Right renal pelvis (tissue), 4 donors: Measurements from ENCODE around the gene PPP2R2B. TPM values are rescaled to one million over a fixed set of nuclear protein-coding genes. Genes with fewer than 3 reads are reported as not detected.

Experiments used
- DNase-seq, 4 donors: peaks; one replicate each; pipeline ENCODE4 v3.0.0-alpha.2; 2013; ENCODE audit warnings: low read depth in 4 of 4, low spot score in 3 of 4, missing footprints in 1 of 4
- polyA plus RNA-seq, 4 donors: library from polyadenylated mRNA; unstranded; fragments of 120-200 nt; gene quantifications; one replicate each; pipeline ENCODE4 v1.2.1, GENCODE V29; 2013; ENCODE audit not compliant: insufficient read length in 4 of 4

PPP2R2B gene
- polyA plus RNA-seq = 10 to 100 TPM; 14.4 to 18.2 (median 15.1) TPM

DNA sequence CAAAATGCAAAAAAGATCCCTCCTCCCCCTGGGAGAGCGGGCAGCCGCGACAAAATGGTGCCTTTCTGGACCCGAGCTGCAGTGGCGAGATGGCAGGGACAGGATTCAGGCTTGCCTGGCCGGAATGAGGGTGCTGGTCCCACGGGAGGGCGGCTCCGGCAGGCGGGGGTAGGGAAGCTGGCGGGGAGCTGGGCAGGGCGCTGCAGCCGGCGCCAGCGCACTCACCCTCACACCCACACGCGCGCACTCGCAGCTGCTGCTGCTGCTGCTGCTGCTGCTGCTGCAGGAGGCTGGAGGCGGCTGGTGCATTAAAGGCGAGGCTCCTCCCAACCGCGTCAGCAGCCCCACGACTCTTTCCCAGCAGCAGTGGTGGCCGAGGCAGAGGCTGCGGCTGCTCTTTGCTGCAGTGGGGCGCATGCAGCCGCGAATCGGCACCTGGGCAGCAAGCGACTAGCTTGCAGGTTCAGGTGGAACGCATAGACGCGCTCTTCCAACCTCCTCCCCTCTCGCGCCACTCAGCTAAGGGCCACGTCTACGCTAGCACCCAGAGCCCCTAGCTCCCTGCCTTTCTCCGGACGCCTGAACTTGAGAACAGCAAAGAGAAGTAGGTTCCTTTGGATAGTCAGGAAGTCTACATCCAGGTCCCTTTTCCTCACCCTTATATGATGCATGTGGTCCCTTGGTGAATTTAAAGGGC lies at the start of gene PPP2R2B:
PPP2R2B (minus strand) TSS at position 282 of the 697 bp plus-strand sequence.
- peak in 1 of 4 donors; percentile 39 for DNase-seq

- DNase-seq = no peak
These were observed 45.6 kb upstream of the PPP2R2B start for GRCh38 chr5:146924132-146924531.

- no peak for DNase-seq
These were observed 42.7 kb upstream of the PPP2R2B start for GRCh38 chr5:146921225-146921624.

- no peak for DNase-seq
These were observed 41.9 kb upstream of the PPP2R2B start for GRCh38 chr5:146920351-146920881.

DNA sequence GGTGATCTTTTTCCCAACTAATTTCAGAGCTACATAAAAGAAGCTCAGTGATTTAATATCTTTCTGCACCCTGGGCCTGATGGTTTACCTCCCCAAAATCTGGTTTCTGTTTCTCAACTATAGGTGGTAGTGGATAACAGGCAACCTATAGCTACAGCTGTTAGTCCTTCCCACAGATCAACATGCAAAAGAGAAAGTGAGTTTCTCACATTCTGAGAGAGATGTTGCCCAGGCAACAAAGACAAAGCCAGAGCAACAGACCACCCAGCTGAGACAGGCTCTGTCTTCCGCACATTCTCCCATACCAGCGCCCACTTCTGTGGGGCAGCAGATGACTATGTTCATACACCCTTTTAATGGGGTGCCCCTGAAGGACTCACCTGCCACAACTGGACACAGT lies 40.7 kb upstream of the PPP2R2B start:
- DNase-seq = peak in 1 of 4 donors; percentile 10

DNA sequence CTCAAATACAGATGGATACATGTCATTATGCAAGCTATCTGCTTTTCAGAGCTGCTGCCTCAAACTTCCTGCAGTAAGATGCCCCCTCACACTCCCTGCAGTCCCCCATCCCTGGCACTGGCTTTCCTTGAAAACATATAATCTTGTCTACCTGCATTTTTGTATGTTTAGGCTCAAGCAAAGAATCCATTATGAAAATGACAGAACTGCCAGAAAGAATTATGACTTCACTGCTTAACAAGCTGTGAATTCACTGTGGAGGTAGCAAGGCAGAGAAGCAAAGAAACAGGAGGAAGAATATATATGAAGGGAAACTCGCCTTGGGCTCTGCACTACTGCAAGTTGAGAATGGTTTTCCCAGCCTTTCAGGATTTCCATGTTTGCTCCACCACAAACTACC lies 39.4 kb upstream of the PPP2R2B start:
- no peak for DNase-seq

DNA sequence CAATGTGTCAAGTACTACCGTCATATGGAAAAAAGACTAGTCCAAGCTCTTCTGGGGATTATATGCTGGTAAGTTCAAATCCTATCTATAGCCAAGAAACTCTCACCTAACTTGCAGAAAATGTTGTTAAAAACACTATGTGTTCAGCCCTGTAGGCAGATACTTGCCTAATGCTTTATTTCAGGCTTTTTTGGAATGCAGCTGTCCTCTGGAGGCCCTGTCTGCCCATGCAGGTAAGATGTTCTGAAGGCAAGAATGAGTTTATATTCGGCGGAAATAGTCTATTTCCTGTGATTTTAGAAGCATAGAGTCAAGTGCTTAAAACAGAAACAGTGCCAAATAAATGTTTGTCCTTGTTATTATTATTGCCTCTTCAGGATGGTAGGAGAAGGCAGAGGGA lies 34.3 kb upstream of the PPP2R2B start:
- DNase-seq = no peak

DNA sequence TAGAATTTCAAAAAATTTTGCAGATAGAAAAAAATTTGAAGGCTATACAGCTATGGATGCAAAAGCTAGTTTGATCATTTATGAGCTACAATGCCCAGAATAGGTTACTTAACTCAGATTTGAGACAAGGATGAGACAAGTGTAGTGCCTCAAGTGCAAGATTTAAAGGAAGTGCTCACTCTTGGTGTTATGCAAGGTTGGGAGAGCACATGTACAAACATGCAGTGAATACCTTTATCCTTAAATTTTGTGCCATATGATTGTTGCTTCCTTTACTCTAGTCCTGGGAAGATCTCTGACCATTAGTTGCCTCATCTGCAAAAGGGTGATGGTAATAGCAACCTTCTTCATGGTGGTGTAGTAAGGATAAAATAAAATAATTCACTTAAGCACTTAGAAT lies 31.7 kb upstream of the PPP2R2B start:
- DNase-seq = no peak

- DNase-seq = no peak
These were observed 30.9 kb upstream of the PPP2R2B start for GRCh38 chr5:146909255-146910068.

GRCh38 chr5:146906803-146907202 lies 28.2 kb upstream of the PPP2R2B start:
- DNase-seq = no peak

DNA sequence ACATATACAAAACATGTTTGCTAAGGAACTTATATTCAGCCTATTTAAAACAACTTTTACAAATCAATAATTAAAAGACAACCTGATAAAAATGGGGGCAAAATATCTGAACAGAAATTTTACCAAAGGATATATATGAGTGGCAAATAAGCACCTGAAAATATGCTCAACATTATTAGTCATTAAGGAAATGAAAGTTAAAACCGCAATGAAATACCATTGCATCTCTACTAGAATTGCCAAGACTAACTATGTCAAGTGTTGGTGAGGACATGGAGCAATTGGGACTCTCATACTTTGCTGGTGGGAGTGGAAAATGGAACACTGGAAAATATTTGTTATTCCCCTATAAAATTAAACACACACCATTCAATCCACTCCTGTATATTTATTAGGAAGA lies 26.3 kb upstream of the PPP2R2B start:
- DNase-seq = no peak

DNA sequence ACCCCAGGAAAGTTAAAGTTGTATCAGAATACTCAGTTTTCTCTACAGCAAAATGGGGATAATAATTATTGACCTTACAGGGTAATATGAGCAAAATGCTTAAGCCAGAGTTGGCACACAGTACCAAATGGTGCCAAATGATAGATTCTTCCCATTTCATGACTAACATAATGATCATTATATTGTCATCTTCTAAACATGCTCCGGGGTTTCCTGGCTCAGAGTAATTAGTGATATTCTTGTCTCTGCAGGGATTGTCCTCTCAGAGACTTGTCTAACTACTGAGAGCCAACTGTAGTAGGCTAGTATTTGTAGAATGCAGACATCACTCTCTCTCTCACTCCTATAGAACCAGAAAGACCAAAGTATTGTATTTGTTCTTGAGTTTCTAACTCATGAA lies 25.2 kb upstream of the PPP2R2B start:
- DNase-seq = no peak

DNA sequence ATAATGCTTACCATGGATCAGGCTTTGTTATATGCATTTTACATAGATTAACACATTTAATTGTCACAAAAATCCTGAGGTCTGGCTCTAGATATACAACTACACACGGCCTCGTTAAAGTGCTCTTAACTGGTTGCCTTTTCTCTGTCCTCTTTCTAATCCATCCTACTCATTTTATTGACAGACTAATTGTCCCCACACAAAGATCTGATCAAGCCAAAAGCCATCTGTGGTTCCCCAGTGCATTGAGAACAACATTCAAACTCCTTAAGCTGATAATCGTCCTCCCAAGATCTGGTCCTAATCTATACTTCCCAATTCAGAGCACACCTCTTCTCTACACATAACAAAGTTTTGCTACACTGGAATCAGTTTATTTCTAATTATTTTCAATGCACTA lies 23.9 kb upstream of the PPP2R2B start:
- no peak for DNase-seq

DNA sequence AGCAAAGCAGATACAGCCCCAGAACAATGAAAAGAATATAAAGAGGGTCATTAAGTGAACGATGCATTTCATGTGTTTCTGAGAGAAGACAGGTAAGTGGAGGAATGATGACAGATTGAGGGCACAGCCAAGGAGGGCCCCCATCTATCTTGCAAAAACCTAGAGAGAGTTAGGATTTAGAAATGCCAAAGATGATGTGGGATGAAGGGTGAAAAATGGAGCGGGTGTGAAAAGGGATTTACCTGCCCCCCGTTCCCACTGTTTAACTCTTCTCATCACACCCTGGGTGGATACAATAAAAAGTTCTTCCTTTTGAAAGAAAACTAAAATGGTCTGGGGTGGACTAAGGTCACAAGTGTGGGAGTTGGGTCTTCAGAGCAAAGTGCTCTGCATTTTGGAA lies 18.5 kb upstream of the PPP2R2B start:
- DNase-seq = no peak

DNA sequence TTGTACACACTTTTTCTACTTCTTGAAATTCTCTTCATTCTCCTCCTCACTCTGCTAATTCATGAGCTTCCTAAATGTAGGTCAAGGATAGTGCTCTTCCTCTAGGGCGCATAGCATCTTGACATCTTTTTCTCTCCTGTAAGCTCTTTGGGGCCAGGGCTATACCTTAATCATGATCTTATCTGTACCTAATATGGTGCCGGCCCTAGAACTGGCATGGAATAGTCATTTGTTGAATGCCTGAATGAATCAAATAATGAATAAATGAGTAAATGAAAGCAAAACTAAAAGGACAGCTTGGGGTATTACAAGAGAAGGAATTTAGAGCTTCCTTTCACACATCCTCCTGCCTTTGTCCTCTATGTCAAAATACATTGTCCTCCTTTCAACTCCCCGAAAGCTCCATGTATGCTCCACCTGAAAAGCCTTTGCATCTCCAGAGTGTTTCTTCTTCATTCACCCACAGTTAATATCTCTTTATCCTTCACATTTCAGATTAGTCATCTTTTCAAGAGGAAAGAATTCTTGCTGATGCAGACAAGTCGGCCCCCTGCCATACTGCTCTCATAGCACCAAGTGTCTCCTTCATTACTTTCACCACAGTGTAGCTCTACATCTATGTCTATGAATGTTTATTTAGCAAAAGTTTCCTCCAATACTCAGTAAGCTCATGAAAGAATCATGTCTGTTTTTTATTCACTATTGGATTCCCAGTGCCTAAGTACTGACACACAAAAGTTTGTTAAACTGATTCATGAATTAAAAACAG lies 16.4 kb upstream of the PPP2R2B start:
- DNase-seq = no peak

DNA sequence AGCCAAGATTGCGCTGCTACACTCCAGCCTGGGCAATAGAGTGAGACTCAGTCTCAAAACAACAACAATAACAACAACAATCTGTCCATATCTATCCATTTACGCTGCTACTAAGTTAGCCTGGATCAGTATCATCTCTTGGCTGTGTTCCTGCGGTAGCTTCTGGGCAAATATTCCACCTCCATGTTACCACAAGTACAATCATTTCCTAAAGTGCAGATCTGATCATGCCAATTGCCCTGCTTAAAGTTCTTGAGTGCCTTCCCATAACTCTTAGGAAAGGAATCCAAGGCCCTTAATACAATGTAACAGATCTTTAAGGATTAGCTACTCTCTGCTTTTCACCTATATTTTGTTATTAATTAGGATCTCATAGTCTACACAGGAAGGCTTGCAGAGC lies 15.4 kb upstream of the PPP2R2B start:
- DNase-seq = no peak

- DNase-seq = no peak
These were observed 13.7 kb upstream of the PPP2R2B start for GRCh38 chr5:146892231-146892630.

DNA sequence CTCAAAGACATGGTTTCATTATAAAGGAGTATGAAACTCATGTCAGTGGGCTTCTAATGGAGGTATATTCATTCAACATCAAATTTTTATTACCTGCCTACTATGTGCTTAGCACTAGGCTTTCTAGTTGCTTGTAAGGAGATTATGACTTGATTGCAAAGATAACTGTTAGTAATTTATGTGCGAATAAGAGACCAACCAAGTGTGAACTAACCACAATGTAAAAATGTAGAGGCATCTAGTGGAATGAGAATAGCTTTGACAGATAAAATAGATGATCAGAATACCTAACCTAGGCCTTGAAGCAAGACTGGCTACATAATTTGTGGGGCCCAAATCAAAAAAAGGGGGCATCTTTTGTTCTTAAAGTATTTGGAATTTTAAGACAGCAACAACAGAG lies 13.0 kb upstream of the PPP2R2B start:
- DNase-seq = no peak

GRCh38 chr5:146890731-146891440 lies 12.3 kb upstream of the PPP2R2B start:
- DNase-seq = no peak

DNA sequence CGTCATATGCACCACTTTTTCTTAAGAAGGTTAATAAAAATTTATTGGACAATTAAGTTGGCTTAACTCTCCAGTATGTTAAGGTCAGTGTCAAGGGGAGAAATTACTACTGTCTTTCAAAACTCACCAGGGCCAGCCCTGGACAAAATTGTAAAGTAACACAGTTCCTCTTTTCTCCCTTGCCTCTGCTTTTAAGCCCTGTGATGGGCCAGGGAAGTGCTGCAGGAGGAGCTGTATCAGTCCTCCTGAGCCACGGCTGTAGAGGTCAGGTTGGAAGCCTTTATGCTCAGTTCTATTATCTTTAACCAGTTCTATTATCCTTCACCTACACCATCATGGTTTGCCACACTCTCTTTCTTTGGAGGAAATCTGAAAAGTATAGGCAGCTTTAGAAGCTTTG lies 11.5 kb upstream of the PPP2R2B start:
- DNase-seq = no peak
